Panc1 (cell line): ENCODE measurements around the gene PLCG2. TPM values are rescaled to one million over a fixed set of nuclear protein-coding genes. Genes with fewer than 3 reads are reported as not detected.

Experiments used
- ATAC-seq: fragments of 200-7000 bp; cut with Tn5 transposase; 2 replicates; pipeline ENCODE4 v1.9.1; 2020; ENCODE audit warnings: mild to moderate bottlenecking, moderate library complexity
- BruUV-seq: library from RNA; stranded (reverse); fragments of 400-500 nt; replicated peaks from 2 replicates; lab custom pipeline; 2021; lab: Mats Ljungman, UMichigan
- CTCF ChIA-PET: fragments of 300-600 bp; sonication (Branson Sonifier 250); formaldehyde crosslinking; loops from one replicate; lab custom pipeline; 2022; ENCODE audit warnings: antibody characterized with exemption; lab: Charles Lee
- POLR2A ChIA-PET: fragments of 300-600 bp; sonication (Branson Sonifier 250); formaldehyde crosslinking; loops from one replicate; lab custom pipeline; 2022; ENCODE audit warnings: antibody characterized with exemption; lab: Charles Lee
- DNase-seq: peaks from one replicate; pipeline ENCODE4 v3.0.0-alpha.2; 2010; ENCODE audit warnings: low read depth, low spot score
- H3K27ac ChIP-seq: 2 replicates; pipeline ENCODE4 v1.5.1; 2011; ENCODE audit warnings: mild to moderate bottlenecking, low read length, inconsistent platforms
- H3K27me3 ChIP-seq: fragments of 200-500 bp; sonication (Bioruptor generic); 2 replicates; pipeline ENCODE4 v1.6.0; 2014; ENCODE audit warnings: low read length, inconsistent platforms; ENCODE audit not compliant: control insufficient read depth, insufficient read depth
- H3K36me3 ChIP-seq: fragments of 200-500 bp; sonication (Bioruptor generic); 2 replicates; pipeline ENCODE4 v1.5.1; 2014; ENCODE audit warnings: inconsistent platforms, mild to moderate bottlenecking, low read length, moderate library complexity; ENCODE audit not compliant: control insufficient read depth, insufficient read depth
- H3K4me1 ChIP-seq: 2 replicates; pipeline ENCODE4 v1.5.1; 2011; ENCODE audit warnings: inconsistent platforms, mild to moderate bottlenecking, low read length, moderate library complexity; ENCODE audit not compliant: control insufficient read depth, insufficient read depth
- H3K4me3 ChIP-seq, 2 experiments: 2 replicates each; pipeline ENCODE4 v1.5.1; 2011 to 2012; ENCODE audit warnings: low read depth in 2 of 2, low read length in 2 of 2, mild to moderate bottlenecking in 2 of 2, inconsistent platforms in 1 of 2, moderate library complexity in 1 of 2
- H3K9me3 ChIP-seq: fragments of 200-500 bp; sonication (Bioruptor generic); 2 replicates; pipeline ENCODE4 v1.5.1; 2014; ENCODE audit warnings: low read depth, mild to moderate bottlenecking, inconsistent platforms, low read length, moderate library complexity; ENCODE audit not compliant: control insufficient read depth, insufficient read depth
- CTCF ChIP-seq: fragments of 450-650 bp; IDR thresholded peaks from 2 replicates; pipeline ENCODE4 v1.5.1; 2017; ENCODE audit warnings: mild to moderate bottlenecking
- POLR2AphosphoS5 ChIP-seq: IDR thresholded peaks from 2 replicates; pipeline ENCODE4 v1.6.1; 2012; ENCODE audit warnings: mild to moderate bottlenecking, low read depth, low read length, moderate library complexity
- SIN3A ChIP-seq: IDR thresholded peaks from 2 replicates; pipeline ENCODE4 v1.6.1; 2012; ENCODE audit warnings: low read depth, mild to moderate bottlenecking, low read length, moderate library complexity, borderline replicate concordance; ENCODE audit not compliant: insufficient read depth
- TCF7L2 ChIP-seq: IDR thresholded peaks from 2 replicates; pipeline ENCODE4 v1.6.1; 2011; ENCODE audit warnings: mild to moderate bottlenecking, low read depth, low read length, inconsistent platforms
- in situ Hi-C: cut with HindIII; loops from 2 replicates; pipeline ENCODE4 v1.10.0; 2016; ENCODE audit warnings: low sequenced_read_pairs, low pct_unique_long_range_greater_than_20kb
- intact Hi-C: fragments of 100-400 bp; cut with micrococcal nuclease; formaldehyde crosslinking; loops from one replicate; pipeline ENCODE4 v1.10.0; 2022; ENCODE audit not compliant: unreplicated experiment
- total RNA-seq: library from RNA; stranded (reverse); gene quantifications from one replicate; pipeline ENCODE4 v1.2.1, GENCODE V29; 2021; ENCODE audit not compliant: unreplicated experiment
- TF ChIP-seq, protein P1 (sequence below), 2 experiments: IDR thresholded peaks; 2 replicates each; pipeline ENCODE4 v1.6.1; 2011 to 2012; ENCODE audit warnings: low read depth in 2 of 2, control low read depth in 1 of 2, low read length in 1 of 2, mild to moderate bottlenecking in 1 of 2, moderate library complexity in 1 of 2; ENCODE audit not compliant: insufficient read depth in 1 of 2

The PLCG2 gene
- total RNA-seq, 1 experiment from 2014 or later = 10.8 TPM

GRCh38 chr16:81864646-81865382 is 85.7 kb downstream of the PLCG2 start:
- ChIA-PET POLR2A (no interaction called here), CTCF (interaction anchor here (0.6 kb wide), 1 partner anchor 659 kb away, joined by 6 read pairs; no protein-coding TSS in a partner anchor)
- H3K27me3 ChIP-seq = no peaks in the 10 kb centered on the region
- H3K27ac ChIP-seq = no peak overlapping the region
- TF ChIP-seq TCF7L2 (no peak), CTCF (no peak), SIN3A (no peak), POLR2AphosphoS5 (no peak)
- TF ChIP-seq, protein P1, sequence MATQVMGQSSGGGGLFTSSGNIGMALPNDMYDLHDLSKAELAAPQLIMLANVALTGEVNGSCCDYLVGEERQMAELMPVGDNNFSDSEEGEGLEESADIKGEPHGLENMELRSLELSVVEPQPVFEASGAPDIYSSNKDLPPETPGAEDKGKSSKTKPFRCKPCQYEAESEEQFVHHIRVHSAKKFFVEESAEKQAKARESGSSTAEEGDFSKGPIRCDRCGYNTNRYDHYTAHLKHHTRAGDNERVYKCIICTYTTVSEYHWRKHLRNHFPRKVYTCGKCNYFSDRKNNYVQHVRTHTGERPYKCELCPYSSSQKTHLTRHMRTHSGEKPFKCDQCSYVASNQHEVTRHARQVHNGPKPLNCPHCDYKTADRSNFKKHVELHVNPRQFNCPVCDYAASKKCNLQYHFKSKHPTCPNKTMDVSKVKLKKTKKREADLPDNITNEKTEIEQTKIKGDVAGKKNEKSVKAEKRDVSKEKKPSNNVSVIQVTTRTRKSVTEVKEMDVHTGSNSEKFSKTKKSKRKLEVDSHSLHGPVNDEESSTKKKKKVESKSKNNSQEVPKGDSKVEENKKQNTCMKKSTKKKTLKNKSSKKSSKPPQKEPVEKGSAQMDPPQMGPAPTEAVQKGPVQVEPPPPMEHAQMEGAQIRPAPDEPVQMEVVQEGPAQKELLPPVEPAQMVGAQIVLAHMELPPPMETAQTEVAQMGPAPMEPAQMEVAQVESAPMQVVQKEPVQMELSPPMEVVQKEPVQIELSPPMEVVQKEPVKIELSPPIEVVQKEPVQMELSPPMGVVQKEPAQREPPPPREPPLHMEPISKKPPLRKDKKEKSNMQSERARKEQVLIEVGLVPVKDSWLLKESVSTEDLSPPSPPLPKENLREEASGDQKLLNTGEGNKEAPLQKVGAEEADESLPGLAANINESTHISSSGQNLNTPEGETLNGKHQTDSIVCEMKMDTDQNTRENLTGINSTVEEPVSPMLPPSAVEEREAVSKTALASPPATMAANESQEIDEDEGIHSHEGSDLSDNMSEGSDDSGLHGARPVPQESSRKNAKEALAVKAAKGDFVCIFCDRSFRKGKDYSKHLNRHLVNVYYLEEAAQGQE (IDR thresholded peaks at IDR 0.05; ENCODE audit: insufficient read depth in 1 of 2, low read depth in 2 of 2, low read length in 1 of 2) = no peak
- in situ Hi-C loops = no loop called here
- no peaks in the 10 kb centered on the region for H3K9me3 ChIP-seq
- no peaks in the 10 kb centered on the region for H3K36me3 ChIP-seq
- no peaks in the 10 kb centered on the region for H3K4me1 ChIP-seq
- DNase-seq (no peak), ATAC-seq (no peak)
- intact Hi-C loops = no loop called here
- no TSS peak for BruUV-seq
- H3K4me3 ChIP-seq = no peak overlapping the region

- in situ Hi-C loops (no loop called here), intact Hi-C loops (no loop called here)
- Histone ChIP-seq H3K36me3 (no peaks in the 10 kb centered on the region), H3K27me3 (no peaks in the 10 kb centered on the region), H3K4me3 (no peak overlapping the region), H3K27ac (no peak overlapping the region), H3K9me3 (no peaks in the 10 kb centered on the region), H3K4me1 (no peaks in the 10 kb centered on the region)
- ChIA-PET POLR2A (no interaction called here), CTCF (interaction anchor here (0.7 kb wide), 1 partner anchor 33 kb away, joined by 5 read pairs; no protein-coding TSS in a partner anchor)
- no peak for ATAC-seq
- no TSS peak for BruUV-seq
- no peak for DNase-seq
- TF ChIP-seq TCF7L2 (no peak), SIN3A (no peak), CTCF (no peak), POLR2AphosphoS5 (no peak)
- TF ChIP-seq, protein P1 (IDR thresholded peaks at IDR 0.05; ENCODE audit: insufficient read depth in 1 of 2, low read depth in 2 of 2, low read length in 1 of 2) = no peak
Measured at GRCh38 chr16:81866820-81867440, 87.8 kb downstream of the PLCG2 start.
